SK-N-SH (cell line): ENCODE data around the gene ANKRD33B.

Experiments used
- EP300 ChIP-seq, 2 experiments: IDR thresholded peaks; 2 replicates each; pipeline versions ENCODE4 v1.4.0 to v1.6.1; 2012; ENCODE audit warnings: borderline replicate concordance in 1 of 2, low read depth in 1 of 2, low read length in 1 of 2
- GATA2 ChIP-seq: sonication (generic); formaldehyde crosslinking; IDR thresholded peaks from 2 replicates; pipeline ENCODE4 v1.5.0; 2020; ENCODE audit warnings: mild to moderate bottlenecking, missing genetic modification reagents
- MAX ChIP-seq: IDR thresholded peaks from 2 replicates; pipeline ENCODE4 v1.4.0; 2012; ENCODE audit warnings: low read depth
- RFX5 ChIP-seq: IDR thresholded peaks from 2 replicates; pipeline ENCODE4 v1.6.1; 2012; ENCODE audit warnings: mild to moderate bottlenecking, improper control_type of control experiment, low read length
- TAF1 ChIP-seq: IDR thresholded peaks from 2 replicates; pipeline ENCODE4 v1.6.1; 2012; ENCODE audit warnings: low read depth, mild to moderate bottlenecking, low read length, moderate library complexity, borderline replicate concordance
- TCF12 ChIP-seq: IDR thresholded peaks from 2 replicates; pipeline ENCODE4 v1.4.0; 2012
- YY1 ChIP-seq: IDR thresholded peaks from 2 replicates; pipeline ENCODE4 v1.4.0; 2012; ENCODE audit warnings: low read depth, mild to moderate bottlenecking
- ZBTB33 ChIP-seq: IDR thresholded peaks from 2 replicates; pipeline ENCODE4 v1.4.0; 2012; ENCODE audit warnings: low read depth, borderline replicate concordance
- TF ChIP-seq, protein P1 (sequence below): fragments of 200-600 bp; sonication (generic); IDR thresholded peaks from 2 replicates; pipeline ENCODE4 v1.6.1; 2017; ENCODE audit warnings: antibody characterized with exemption, mild to moderate bottlenecking, moderate library complexity
- TF ChIP-seq, protein P2 (sequence below): IDR thresholded peaks from 2 replicates; pipeline ENCODE4; 2012

GRCh38 chr5:10579536-10580521 lies 16.0 kb downstream of the ANKRD33B start:
- TF ChIP-seq ZBTB33 = no peak
- TF ChIP-seq, protein P1, sequence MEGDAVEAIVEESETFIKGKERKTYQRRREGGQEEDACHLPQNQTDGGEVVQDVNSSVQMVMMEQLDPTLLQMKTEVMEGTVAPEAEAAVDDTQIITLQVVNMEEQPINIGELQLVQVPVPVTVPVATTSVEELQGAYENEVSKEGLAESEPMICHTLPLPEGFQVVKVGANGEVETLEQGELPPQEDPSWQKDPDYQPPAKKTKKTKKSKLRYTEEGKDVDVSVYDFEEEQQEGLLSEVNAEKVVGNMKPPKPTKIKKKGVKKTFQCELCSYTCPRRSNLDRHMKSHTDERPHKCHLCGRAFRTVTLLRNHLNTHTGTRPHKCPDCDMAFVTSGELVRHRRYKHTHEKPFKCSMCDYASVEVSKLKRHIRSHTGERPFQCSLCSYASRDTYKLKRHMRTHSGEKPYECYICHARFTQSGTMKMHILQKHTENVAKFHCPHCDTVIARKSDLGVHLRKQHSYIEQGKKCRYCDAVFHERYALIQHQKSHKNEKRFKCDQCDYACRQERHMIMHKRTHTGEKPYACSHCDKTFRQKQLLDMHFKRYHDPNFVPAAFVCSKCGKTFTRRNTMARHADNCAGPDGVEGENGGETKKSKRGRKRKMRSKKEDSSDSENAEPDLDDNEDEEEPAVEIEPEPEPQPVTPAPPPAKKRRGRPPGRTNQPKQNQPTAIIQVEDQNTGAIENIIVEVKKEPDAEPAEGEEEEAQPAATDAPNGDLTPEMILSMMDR = no peak
- no peak for TF ChIP-seq TCF12
- TF ChIP-seq, protein P2, sequence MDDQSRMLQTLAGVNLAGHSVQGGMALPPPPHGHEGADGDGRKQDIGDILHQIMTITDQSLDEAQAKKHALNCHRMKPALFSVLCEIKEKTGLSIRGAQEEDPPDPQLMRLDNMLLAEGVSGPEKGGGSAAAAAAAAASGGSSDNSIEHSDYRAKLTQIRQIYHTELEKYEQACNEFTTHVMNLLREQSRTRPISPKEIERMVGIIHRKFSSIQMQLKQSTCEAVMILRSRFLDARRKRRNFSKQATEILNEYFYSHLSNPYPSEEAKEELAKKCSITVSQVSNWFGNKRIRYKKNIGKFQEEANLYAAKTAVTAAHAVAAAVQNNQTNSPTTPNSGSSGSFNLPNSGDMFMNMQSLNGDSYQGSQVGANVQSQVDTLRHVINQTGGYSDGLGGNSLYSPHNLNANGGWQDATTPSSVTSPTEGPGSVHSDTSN = no peak
- no peak for TF ChIP-seq YY1
- TF ChIP-seq MAX = no peak
- TF ChIP-seq EP300 (IDR thresholded peaks at IDR 0.05; ENCODE audit: borderline replicate concordance in 1 of 2, low read depth in 1 of 2, low read length in 1 of 2) = no peak
- no peak for TF ChIP-seq RFX5
- no peak for TF ChIP-seq TAF1
- TF ChIP-seq GATA2 (CRISPR knock-in tag) = no peak
